ENCODE data around the gene PGBD4.
A peak's percentile ranks its signal among the peaks of the same experiment; 100 is the strongest.

Gene PGBD4

GRCh38 chr15:34101366-34102174 is at the start of gene PGBD4, which contains the start of gene EMC7:
Gene PGBD4 (plus strand): TSS chr15:34102083. CDS start chr15:34102532, 449 bp downstream.
Gene EMC7 (minus strand): TSS chr15:34101862. CDS start chr15:34101839, 23 bp downstream.
- CTCF ChIA-PET = interaction anchor here (1.1 to 2.4 kb wide), 5 partner anchors 8 to 139 kb away, joined by 3 to 10 read pairs (median 4); partner anchors contain the start of gene KATNBL1
- TF ChIP-seq, protein P1, sequence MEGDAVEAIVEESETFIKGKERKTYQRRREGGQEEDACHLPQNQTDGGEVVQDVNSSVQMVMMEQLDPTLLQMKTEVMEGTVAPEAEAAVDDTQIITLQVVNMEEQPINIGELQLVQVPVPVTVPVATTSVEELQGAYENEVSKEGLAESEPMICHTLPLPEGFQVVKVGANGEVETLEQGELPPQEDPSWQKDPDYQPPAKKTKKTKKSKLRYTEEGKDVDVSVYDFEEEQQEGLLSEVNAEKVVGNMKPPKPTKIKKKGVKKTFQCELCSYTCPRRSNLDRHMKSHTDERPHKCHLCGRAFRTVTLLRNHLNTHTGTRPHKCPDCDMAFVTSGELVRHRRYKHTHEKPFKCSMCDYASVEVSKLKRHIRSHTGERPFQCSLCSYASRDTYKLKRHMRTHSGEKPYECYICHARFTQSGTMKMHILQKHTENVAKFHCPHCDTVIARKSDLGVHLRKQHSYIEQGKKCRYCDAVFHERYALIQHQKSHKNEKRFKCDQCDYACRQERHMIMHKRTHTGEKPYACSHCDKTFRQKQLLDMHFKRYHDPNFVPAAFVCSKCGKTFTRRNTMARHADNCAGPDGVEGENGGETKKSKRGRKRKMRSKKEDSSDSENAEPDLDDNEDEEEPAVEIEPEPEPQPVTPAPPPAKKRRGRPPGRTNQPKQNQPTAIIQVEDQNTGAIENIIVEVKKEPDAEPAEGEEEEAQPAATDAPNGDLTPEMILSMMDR (IDR thresholded peaks at IDR 0.05; ENCODE audit: insufficient read depth, low read length, missing control alignments) = no peak
- peak within 1 kb of the TSS; percentile 89 for H3K4me3 ChIP-seq (ENCODE audit: low read depth, low read length)
- POLR2A ChIA-PET = interaction anchor here (0.7 to 1.6 kb wide), 6 partner anchors 24 to 266 kb away, joined by 3 to 5 read pairs (median 3); partner anchors contain the start of genes KATNBL1 and LPCAT4
- peak; percentile 98 for DNase-seq (ENCODE audit: low read depth, low spot score)

DNA sequence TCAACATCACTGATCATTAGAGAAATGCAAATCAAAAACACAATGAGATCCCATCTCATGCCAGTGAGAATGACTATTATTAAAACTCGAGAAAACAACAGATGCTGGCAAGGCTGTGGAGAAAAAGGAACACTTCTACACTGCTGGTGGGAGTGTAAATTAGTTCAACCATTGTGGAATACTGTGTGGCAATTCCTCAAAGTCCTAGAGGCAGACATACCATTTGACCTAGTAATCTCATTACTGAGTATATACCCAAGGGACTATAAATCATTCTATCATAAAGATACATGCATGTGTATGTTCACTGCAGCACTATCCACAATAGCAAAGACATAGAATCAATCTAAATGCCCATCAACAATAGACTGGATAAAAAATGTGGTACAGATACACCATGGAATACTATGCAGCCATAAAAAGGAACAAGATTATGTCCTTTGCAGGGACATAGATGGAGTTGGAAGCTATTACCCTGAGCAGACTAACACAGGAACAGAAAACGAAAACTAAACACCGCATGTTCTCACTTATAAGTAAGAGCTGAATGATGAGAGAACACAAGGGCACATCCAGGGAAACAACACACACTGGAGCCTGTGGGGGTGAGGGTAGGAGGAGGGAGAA is 47.7 kb upstream of the PGBD4 start:
- DNase-seq (ENCODE audit: low read depth, low spot score) = no peak
- CTCF ChIA-PET = no interaction called here
- H3K4me3 ChIP-seq (ENCODE audit: low read depth, low read length) = no peak overlapping the region
- TF ChIP-seq, protein P1 (IDR thresholded peaks at IDR 0.05; ENCODE audit: insufficient read depth, low read length, missing control alignments) = no peak
- POLR2A ChIA-PET = no interaction called here

- CTCF ChIA-PET = interaction anchor here (1.2 to 1.4 kb wide), 3 partner anchors 10 to 318 kb away, joined by 3 to 5 read pairs (median 3); partner anchors contain the start of gene LPCAT4
- no peak overlapping the region for H3K4me3 ChIP-seq (ENCODE audit: low read depth, low read length)
- POLR2A ChIA-PET = interaction anchor here (1.3 to 1.4 kb wide), 2 partner anchors 9 to 71 kb away, joined by 4 read pairs; no protein-coding TSS in a partner anchor
- peak; percentile 71 for DNase-seq (ENCODE audit: low read depth, low spot score)
- TF ChIP-seq, protein P1 (IDR thresholded peaks at IDR 0.05; ENCODE audit: insufficient read depth, low read length, missing control alignments) = no peak
Observed at GRCh38 chr15:34055868-34056595, 45.9 kb upstream of the PGBD4 start.

GRCh38 chr15:34056911-34057310 is 45.0 kb upstream of the PGBD4 start:
- DNase-seq (ENCODE audit: low read depth, low spot score) = no peak
- ChIA-PET CTCF (interaction anchor here (1.4 to 2.0 kb wide), 3 partner anchors 9 to 319 kb away, joined by 3 to 6 read pairs (median 5); no protein-coding TSS in a partner anchor), POLR2A (interaction anchor here (1.4 to 1.5 kb wide), 2 partner anchors 9 to 72 kb away, joined by 4 to 5 read pairs; no protein-coding TSS in a partner anchor)
- no peak overlapping the region for H3K4me3 ChIP-seq (ENCODE audit: low read depth, low read length)
- TF ChIP-seq, protein P1 (IDR thresholded peaks at IDR 0.05; ENCODE audit: insufficient read depth, low read length, missing control alignments) = no peak

- TF ChIP-seq, protein P1 (IDR thresholded peaks at IDR 0.05; ENCODE audit: insufficient read depth, low read length, missing control alignments) = no peak
- no peak for DNase-seq (ENCODE audit: low read depth, low spot score)
- H3K4me3 ChIP-seq (ENCODE audit: low read depth, low read length) = no peak overlapping the region
- ChIA-PET POLR2A (no interaction called here), CTCF (interaction anchor here (1.5 to 9.0 kb wide), 7 partner anchors 11 to 528 kb away, joined by 3 to 101 read pairs (median 12); partner anchors contain the start of genes KATNBL1 and LPCAT4)
Observed at GRCh38 chr15:34059476-34059875, 42.4 kb upstream of the PGBD4 start.

All from AG04449 (cell line).